ENCODE data around the gene LSAMP. TPM values are rescaled to one million over a fixed set of nuclear protein-coding genes. Genes with fewer than 3 reads are reported as not detected.
"Not testable (repeated sequence)": the region's sequence is repeated elsewhere in the genome, so short reads cannot be mapped to it uniquely, and the experiment has no call there.

LSAMP gene
- total RNA-seq, 1 experiment from 2014 or later: 0.21 TPM

DNA sequence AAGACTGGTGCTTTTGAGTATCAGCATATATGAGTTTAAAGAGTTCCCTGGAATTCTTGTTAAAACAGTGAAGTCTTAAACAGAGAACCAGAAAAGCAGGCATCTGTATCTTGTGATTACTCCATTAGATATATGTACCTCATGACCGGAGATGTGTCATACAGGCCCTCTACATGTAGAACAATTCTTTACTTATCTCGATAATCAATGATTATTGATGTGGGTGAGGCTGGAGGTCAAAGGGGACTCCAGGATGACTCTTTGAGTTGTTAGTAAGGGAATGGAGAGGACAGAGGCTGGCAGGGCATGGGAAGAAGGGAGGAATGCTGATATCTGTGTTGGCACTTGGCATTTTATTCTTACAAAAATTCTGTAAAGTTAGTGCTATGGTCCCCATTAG, 666.3 kb downstream of the LSAMP start:
- DNase-seq (ENCODE audit: low read depth): no peak

DNA sequence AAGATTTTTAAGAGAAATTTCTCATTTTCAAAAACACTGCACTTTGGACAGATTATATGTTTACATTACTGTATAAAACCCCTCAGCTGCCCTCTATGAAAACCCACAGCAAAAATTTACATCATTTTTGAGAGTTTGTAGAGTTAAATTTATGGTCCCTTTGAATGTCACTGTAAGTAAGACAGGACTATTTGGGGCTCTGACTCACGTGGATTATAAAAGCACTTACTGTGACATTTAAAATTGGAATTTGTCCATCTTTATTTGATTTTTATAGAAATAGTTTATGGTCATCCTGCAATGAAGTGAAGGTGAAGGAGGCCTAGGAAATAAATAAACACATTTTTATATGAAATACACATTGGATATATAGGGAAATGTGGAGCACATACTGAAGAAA, 672.3 kb downstream of the LSAMP start:
- no peak for DNase-seq (ENCODE audit: low read depth)

DNA sequence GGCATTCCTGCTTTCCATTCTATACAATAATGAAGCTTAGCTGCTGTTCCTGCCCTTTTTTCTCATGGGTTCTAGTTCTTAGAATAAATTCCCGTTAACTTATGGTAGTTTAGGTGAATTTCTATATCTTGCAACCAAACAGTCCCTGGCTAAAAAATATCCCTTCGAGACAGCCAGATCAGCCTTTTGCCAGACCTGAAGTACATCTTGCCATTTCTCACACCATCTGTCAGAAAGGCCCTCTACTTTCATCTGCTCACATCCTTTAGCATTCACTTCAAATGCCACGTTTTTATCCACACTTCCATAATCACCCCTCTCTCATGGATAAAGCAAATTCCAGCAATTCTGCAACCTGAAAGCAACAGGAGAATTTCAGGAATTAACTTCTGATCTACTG, 676.6 kb downstream of the LSAMP start:
- no peak for DNase-seq (ENCODE audit: low read depth)

DNA sequence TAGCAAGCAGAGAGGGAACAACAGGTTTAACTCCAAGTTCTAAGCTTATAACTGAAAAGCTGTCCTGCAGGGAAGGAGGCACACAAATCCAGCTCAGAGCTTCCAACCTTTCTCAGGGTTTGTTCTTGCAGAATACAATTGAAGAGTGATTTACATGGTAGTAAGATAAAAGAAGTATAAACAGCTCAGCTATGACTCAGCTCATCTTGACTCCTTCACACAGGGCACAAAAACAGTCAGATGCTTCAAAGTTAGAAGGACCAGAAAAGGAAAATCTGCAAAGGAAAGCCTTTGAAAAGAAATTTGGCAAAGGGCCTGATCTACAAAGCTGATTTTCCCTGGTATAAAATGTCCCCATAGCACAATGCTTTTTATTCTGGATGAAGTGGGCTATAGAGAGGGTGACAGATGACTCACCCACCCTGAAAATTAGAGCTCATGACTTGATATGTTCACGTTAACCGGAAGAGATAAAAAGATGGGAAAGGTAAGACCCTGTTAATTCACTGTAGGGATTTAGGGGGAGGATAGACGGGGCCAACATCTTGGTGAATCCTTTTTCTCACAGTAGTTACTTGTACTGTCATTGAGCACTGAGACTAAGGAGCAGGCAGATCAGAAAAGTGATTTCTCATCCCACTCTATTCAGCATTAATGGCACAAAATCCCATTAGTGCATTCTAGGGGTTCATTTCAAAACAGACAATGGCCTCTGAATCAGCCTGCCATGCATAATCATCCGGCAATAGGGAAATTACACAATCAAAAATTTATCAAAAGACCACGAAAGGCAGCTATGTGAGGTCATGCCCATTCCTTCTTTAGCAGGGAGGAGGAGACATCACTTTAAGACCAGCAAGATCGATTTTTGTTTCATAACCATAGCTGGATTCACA, 678.5 kb downstream of the LSAMP start:
- DNase-seq (ENCODE audit: low read depth): peak; percentile 80

DNA sequence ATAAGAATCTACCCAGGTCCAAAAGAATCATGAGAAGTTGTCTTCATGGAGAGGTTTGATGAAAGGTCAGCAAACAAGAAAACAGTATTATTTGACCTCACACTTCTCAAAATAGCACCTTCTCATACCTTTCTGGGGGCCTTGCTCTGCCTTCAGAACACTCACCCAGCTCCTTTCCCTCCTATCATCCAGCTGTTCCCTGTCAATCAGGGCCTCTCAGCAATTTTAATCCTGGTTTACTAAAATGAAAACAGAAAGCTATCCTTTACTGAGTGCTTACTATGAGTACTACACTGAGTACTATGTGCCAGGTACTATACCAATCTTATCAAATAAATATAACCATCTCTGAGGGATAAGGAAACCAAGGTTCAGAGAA, 683.4 kb downstream of the LSAMP start:
- no peak for DNase-seq (ENCODE audit: low read depth)

DNA sequence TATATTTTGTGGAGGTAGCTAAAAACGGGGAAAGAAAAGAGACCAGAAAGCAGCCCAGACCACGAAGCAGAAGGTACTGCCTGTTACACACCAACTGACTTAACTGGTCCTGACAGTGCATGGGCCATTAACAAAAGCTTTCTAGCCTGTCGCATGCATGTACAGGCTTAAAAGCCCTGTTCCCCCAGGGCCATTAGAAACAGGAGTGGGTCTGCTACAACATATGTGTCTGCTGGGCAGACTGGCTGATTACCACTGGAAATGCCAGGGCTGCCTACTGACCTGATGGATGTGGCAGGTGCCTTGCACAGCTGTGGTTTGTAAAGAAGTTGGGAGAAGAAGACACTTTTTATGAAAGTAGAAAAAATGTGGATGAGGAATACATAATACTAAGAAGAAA, 684.6 kb downstream of the LSAMP start:
- DNase-seq (ENCODE audit: low read depth): no peak

DNA sequence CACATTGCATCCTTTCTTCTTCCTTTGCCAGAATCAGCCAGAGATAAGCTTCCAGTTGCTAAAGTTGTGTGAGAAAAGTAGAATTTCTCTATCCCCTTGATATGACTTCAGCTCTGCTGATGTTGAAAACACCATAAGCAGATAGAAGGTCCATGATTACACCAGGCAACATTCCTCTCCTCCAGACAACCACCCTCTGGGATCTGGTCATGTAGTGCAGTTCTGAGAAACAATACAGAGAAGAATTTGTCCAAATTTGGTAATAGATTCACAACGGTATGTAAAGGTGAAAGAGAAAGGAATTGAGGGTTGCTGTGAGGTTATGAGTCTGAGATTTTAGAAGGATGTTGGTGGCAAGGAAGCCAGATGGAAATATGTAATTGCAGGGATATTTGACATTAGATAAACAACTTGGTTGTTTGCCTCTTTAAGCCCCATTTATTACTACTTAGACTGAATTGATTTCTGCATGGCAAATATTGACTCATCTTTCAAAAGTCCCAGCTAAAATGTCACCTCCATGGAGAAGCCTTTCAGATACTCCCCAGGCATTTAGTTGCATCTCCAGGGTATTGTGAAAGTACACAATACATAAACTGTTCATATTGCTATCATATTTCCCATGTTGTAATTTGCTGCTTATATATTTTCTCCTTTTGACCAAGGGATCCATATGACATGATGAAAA, 687.1 kb downstream of the LSAMP start:
- DNase-seq (ENCODE audit: low read depth): no peak

DNA sequence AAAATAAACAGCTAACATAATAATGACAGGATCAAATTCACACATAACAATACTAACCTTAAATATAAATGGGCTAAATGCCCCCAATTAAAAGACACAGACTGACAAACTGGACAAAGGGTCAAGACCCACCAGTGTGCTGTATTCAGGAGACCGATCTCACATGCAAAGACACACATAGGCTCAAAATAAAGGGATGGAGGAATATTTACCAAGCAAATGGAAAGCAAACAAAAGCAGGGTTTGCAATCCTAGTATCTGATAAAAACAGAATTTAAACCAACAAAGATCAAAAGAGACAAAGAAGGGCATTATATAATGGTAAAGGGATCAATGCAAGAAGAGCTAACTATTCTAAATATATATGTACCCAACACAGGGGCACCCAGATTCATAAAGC, 692.3 kb downstream of the LSAMP start:
- not testable (repeated sequence) for DNase-seq (ENCODE audit: low read depth)

Small RNA genes lying within 50 kb of the gene (small RNA-seq; reads per million reads assigned to genes)
- gene RN7SL815P: not detected
